GM10266 (cell line): ENCODE results near the gene SRGAP1.

Experiments
- DNase-seq: peaks from one replicate; pipeline ENCODE4 v3.0.0; 2012; ENCODE audit errors: extremely low spot score
- TF ChIP-seq, protein P1 (sequence below): IDR thresholded peaks from 2 replicates; pipeline ENCODE4 v1.5.1; 2012; ENCODE audit warnings: mild to moderate bottlenecking, low read depth; ENCODE audit not compliant: control insufficient read depth, insufficient read depth; ENCODE audit errors: missing control alignments

Gene SRGAP1

DNA sequence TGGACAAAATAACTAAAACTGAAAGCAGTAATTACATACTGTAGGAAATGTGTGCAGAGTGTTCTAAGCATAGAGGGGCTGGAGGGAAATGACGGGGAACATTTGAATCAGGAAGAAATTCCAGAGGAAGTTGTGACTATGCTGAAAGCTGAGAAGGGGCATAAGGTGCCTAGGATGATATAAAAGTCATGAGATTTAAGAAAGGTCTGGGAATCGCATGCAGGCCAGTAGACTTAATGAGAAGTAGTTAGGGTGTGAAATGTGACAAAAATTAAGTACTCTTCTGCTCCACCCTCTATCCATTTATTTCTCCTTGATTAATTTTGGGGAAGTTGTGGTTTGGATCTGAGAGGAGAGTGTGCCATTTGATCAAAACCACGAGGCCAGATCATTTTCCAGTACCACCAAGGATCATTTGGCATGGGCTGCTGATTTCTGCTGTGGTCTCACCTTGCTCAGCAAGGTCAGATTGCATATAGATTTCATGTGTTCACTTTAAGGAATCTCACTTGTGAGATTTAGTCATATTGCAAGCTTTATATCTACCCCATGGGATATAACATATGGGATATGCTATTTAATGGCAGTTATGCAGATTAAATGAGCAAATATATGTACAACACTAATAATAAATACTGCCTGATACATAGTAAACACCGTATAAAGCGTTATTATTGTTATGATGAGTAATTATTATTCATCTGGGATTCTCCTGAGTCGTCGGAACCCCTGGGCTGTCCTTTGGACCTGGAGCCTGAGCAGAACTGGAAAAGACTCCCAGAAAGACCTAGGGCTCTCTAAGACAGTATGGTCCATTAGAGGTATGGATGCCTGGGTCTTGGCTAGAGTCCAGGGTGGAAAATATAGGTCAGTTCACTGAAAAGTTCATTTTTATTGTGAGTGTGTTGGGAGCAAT, 72.3 kb downstream of the SRGAP1 start:
- DNase-seq = no peak
- TF ChIP-seq, protein P1, sequence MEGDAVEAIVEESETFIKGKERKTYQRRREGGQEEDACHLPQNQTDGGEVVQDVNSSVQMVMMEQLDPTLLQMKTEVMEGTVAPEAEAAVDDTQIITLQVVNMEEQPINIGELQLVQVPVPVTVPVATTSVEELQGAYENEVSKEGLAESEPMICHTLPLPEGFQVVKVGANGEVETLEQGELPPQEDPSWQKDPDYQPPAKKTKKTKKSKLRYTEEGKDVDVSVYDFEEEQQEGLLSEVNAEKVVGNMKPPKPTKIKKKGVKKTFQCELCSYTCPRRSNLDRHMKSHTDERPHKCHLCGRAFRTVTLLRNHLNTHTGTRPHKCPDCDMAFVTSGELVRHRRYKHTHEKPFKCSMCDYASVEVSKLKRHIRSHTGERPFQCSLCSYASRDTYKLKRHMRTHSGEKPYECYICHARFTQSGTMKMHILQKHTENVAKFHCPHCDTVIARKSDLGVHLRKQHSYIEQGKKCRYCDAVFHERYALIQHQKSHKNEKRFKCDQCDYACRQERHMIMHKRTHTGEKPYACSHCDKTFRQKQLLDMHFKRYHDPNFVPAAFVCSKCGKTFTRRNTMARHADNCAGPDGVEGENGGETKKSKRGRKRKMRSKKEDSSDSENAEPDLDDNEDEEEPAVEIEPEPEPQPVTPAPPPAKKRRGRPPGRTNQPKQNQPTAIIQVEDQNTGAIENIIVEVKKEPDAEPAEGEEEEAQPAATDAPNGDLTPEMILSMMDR = no peak

DNA sequence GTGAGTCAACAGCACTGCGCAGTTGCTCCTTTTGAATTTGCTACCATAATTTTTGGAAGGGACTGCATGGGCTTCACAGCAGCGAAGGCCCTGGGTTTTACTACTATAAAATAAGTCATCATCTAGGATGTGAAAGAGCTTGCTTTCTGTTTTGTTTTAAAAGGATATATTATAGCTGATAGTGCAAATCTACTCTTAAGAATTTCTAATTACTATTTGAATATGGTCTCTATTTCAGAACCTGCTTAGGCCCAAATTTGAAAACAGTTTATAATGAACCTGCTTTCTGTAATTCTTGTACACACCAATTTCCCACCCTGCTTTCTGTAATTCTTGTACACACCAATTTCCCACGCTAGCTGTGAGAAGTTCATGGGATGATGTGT, 73.0 kb downstream of the SRGAP1 start:
- TF ChIP-seq, protein P1 = no peak
- DNase-seq = no peak

DNA sequence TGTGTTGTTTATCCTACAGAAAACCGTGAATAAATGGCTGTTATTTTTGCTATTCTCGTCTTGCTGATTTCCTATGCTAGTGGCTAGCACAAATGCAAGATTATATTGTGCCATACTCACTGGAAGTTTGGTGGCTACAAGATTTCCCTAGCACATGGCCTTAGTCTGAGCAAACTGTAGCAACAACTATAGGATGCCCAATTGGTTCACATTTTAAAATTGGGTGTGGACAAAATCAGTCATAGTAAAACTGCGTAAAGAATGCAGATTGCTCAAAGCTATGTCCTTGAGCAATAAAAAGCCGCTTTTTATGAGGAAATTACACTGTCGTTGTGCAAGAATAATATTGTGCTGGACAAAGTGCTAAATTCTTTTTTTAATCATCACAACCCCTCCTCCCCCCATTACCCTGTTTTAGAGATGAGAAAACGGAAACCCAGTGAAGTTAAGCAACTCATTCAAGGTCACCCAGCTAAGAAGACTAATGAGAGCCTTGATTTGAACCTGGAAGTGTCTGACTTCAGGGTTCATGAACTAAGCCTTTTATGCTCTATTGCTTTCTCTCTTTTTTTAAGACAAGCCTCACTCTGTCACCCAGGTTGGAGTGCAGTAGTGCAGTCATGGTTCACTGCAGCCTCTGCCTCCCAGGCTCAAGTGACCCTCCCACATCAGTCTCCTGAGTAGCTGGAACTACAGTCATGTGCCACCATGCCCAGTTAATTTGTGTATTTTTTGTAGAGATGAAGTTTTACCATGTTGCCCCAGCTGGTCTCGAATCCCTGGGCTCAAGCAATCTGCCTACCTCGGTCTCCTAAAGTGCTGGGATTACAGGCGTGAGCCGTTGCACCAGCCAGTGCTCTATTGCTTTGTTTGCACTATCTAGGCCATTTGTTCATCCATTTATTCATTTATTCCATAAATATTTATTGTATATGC, 73.6 kb downstream of the SRGAP1 start:
- TF ChIP-seq, protein P1 = no peak
- DNase-seq = no peak

DNA sequence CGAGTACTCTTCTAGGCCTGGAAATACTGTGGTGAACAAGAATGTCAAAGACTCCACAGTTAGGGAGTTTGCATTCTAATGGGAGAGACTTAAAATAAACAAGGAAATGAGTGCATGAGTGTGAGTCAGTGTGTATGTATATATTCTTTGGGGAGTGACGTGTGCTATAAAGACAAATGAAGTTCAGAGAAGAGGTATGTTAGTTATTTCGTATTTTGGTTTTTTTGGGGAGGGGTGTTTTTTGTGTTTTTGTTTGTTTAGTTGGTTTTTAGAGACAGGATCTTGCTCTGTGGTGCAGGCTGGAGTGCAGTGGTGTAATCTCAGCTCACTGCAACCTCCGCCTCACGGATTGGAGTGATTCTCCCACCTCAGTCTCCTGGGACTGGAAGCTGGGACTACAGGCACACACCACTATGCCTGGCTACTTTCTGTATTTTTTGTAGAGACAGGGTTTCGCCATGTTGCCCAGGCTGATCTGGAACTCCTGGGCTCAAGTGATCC, 74.3 kb downstream of the SRGAP1 start:
- TF ChIP-seq, protein P1 = no peak
- DNase-seq = no peak

DNA sequence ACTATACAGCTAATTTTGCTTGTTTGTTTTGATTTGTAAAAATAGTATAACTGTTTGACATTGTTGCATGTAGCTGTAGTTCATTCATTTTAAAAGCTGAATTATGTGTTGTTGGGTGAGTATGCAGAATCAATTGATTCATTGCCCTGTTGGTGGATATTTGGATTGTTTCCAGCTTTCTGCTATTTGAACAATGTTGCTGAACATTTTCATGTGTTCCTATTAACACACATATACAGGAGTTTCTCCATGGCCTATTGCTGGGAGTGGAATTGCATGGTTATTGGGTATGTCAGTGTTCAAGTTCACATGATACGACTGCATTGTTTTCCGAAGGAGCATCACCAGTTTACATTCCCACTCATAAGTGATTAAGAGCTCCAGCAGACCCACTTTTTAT, 75.3 kb downstream of the SRGAP1 start:
- TF ChIP-seq, protein P1 = no peak

DNA sequence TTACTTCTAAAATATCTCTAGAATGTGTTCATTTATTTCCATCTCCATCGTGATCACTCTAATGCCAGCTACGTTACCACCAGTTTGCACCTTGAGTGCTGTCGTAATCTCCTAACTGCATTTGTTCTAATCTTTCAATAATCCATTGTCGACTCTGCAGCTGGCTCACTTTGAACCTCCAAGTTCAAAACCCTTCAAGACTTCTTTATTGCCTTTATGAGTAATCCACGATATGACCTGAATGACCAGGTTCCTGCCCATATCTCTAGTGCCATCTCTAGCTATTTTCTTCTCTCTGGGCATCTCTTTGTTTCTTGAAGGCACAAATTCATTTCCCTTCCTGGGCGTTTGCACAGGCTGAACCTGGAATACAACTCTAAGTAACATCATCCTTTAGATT, 76.7 kb downstream of the SRGAP1 start:
- TF ChIP-seq, protein P1 = no peak
- DNase-seq = no peak

More for the DNA sequence above, 75.3 kb downstream of the SRGAP1 start:
- DNase-seq = no peak
